HepG2 (cell line): ENCODE data around the gene ACSM2B. TPM values are rescaled to one million over a fixed set of nuclear protein-coding genes. Genes with fewer than 3 reads are reported as not detected.

Source experiments
- EED ChIP-seq: sonication (generic); formaldehyde crosslinking; IDR thresholded peaks from 2 replicates; pipeline ENCODE4 v1.5.0; 2020; ENCODE audit warnings: mild to moderate bottlenecking, missing genetic modification reagents
- FOXP1 ChIP-seq, 2 experiments: fragments of 450-650 bp in 1 of 2; IDR thresholded peaks; 2 replicates each; pipeline ENCODE4 v1.6.1; 2017 to 2018; ENCODE audit warnings: antibody characterized with exemption in 1 of 2
- GZF1 ChIP-seq: sonication (generic); formaldehyde crosslinking; IDR thresholded peaks from 2 replicates; pipeline ENCODE4 v1.5.1; 2020; ENCODE audit warnings: mild to moderate bottlenecking, missing genetic modification reagents
- HOXA7 ChIP-seq: sonication (generic); formaldehyde crosslinking; IDR thresholded peaks from 2 replicates; pipeline ENCODE4 v1.8.1; 2022; ENCODE audit warnings: mild to moderate bottlenecking, missing genetic modification reagents, moderate library complexity
- ISL2 ChIP-seq: sonication (generic); formaldehyde crosslinking; IDR thresholded peaks from 2 replicates; pipeline ENCODE4 v1.5.0; 2020; ENCODE audit warnings: missing genetic modification reagents
- KDM1A ChIP-seq: IDR thresholded peaks from 2 replicates; pipeline ENCODE4 v1.6.1; 2016; ENCODE audit warnings: missing compliant biosample characterization
- KLF11 ChIP-seq: IDR thresholded peaks from 2 replicates; pipeline ENCODE4 v1.6.1; 2016; ENCODE audit warnings: missing compliant biosample characterization
- KLF6 ChIP-seq: IDR thresholded peaks from 2 replicates; pipeline ENCODE4 v1.8.0; 2016; ENCODE audit warnings: missing biosample characterization, missing genetic modification reagents
- NFIC ChIP-seq: IDR thresholded peaks from 2 replicates; pipeline ENCODE4 v1.6.1; 2012; ENCODE audit warnings: mild to moderate bottlenecking, low read length, inconsistent platforms
- PBX2 ChIP-seq: IDR thresholded peaks from 2 replicates; pipeline ENCODE4 v1.6.1; 2016; ENCODE audit warnings: control low read depth
- PLRG1 ChIP-seq: fragments of 450-650 bp; conservative IDR thresholded peaks from 2 replicates; pipeline ENCODE4 v1.6.1; 2016
- RARG ChIP-seq: sonication (generic); formaldehyde crosslinking; IDR thresholded peaks from 2 replicates; pipeline ENCODE4 v1.4.0; 2020; ENCODE audit warnings: low read depth, mild to moderate bottlenecking, missing genetic modification reagents
- SP2 ChIP-seq: sonication (generic); formaldehyde crosslinking; IDR thresholded peaks from 2 replicates; pipeline ENCODE4 v1.5.1; 2020; ENCODE audit warnings: mild to moderate bottlenecking, missing genetic modification reagents
- ZBTB26 ChIP-seq: IDR thresholded peaks from 2 replicates; pipeline ENCODE4 v1.6.1; 2016; ENCODE audit warnings: missing compliant biosample characterization, missing genetic modification reagents, borderline replicate concordance
- ZMYM3 ChIP-seq: sonication (generic); formaldehyde crosslinking; IDR thresholded peaks from 2 replicates; pipeline ENCODE4 v1.5.1; 2020; ENCODE audit warnings: mild to moderate bottlenecking, missing genetic modification reagents
- ZNF329 ChIP-seq: sonication (generic); formaldehyde crosslinking; IDR thresholded peaks from 2 replicates; pipeline ENCODE4 v1.9.0; 2021; ENCODE audit warnings: low read depth, mild to moderate bottlenecking, missing genetic modification reagents
- ZNF678 ChIP-seq: sonication (generic); formaldehyde crosslinking; IDR thresholded peaks from 2 replicates; pipeline ENCODE4 v1.4.0; 2020; ENCODE audit warnings: mild to moderate bottlenecking, missing genetic modification reagents
- ZNF879 ChIP-seq: sonication (generic); formaldehyde crosslinking; IDR thresholded peaks from 2 replicates; pipeline ENCODE4 v1.8.1; 2023; ENCODE audit warnings: missing genetic modification reagents
- ZSCAN30 ChIP-seq: sonication (generic); formaldehyde crosslinking; IDR thresholded peaks from 2 replicates; pipeline ENCODE4 v1.5.0; 2020; ENCODE audit warnings: mild to moderate bottlenecking, missing genetic modification reagents
- polyA plus RNA-seq, 8 experiments: library from polyadenylated mRNA; depleted of rRNA in 3 of 8; stranded (reverse) in 7 of 8; unstranded in 1 of 8; fragments of >200 nt; fragmentation: Illumina TruSeq in 4 of 8; extraction: Trizol in 4 of 8; gene quantifications; 2 replicates each; pipeline versions ENCODE4 v1.2.1 to v1.2.3, GENCODE V29; 2011 to 2016; ENCODE audit warnings: low read depth in 4 of 8, missing spikeins in 1 of 8, mixed read lengths in 1 of 8; ENCODE audit not compliant: insufficient read depth in 1 of 8
- total RNA-seq, 5 experiments: library from RNA; depleted of rRNA; stranded (reverse); fragments of >200 nt; fragmentation: Illumina TruSeq; extraction: Trizol; gene quantifications; 2 replicates each; pipeline ENCODE4 v1.2.3, GENCODE V29; 2016; ENCODE audit warnings: low read depth in 1 of 5
- TF ChIP-seq, protein P1 (sequence below): sonication (generic); formaldehyde crosslinking; IDR thresholded peaks from 2 replicates; pipeline ENCODE4 v1.8.0; 2022; ENCODE audit warnings: mild to moderate bottlenecking, missing genetic modification reagents
- TF ChIP-seq, protein P2 (sequence below): sonication (generic); formaldehyde crosslinking; IDR thresholded peaks from 2 replicates; pipeline ENCODE4 v1.4.0; 2020; ENCODE audit warnings: missing genetic modification reagents, borderline replicate concordance
- TF ChIP-seq, protein P3 (sequence below): sonication (generic); formaldehyde crosslinking; IDR thresholded peaks from 2 replicates; pipeline ENCODE4 v1.5.0; 2020; ENCODE audit warnings: mild to moderate bottlenecking, missing genetic modification reagents

The ACSM2B gene
- total and polyA plus RNA-seq, 2 of the 13 experiments (the other 11 are each of a cell fraction or from before 2014, with no cell fraction given) = 22.9 to 34.0 TPM

GRCh38 chr16:20611975-20612481 is 35.9 kb upstream of the ACSM2B start (continued):
- TF ChIP-seq RARG (CRISPR knock-in tag) (no peak), ZMYM3 (CRISPR knock-in tag) (no peak; the same call in 1 of the 2 replicates), GZF1 (CRISPR knock-in tag) (no peak), ZNF678 (no peak), FOXP1 (IDR thresholded peaks at IDR 0.05) (no peak), FOXP1 (CRISPR knock-in tag; IDR thresholded peaks at IDR 0.05) (no peak), ZNF879 (no peak), SP2 (CRISPR knock-in tag) (peak; percentile 67), NFIC (no peak), KLF6 (CRISPR knock-in tag) (no peak), ZBTB26 (CRISPR knock-in tag) (no peak), PLRG1 (no peak), ZNF329 (CRISPR knock-in tag) (no peak), EED (CRISPR knock-in tag) (0 out of 2 replicates have a peak, but pooled peaks have one; percentile 38), HOXA7 (CRISPR knock-in tag) (no peak), ISL2 (CRISPR knock-in tag) (no peak), PBX2 (CRISPR knock-in tag) (no peak), KLF11 (CRISPR knock-in tag) (no peak), ZSCAN30 (no peak), KDM1A (no peak)
- TF ChIP-seq, protein P1, sequence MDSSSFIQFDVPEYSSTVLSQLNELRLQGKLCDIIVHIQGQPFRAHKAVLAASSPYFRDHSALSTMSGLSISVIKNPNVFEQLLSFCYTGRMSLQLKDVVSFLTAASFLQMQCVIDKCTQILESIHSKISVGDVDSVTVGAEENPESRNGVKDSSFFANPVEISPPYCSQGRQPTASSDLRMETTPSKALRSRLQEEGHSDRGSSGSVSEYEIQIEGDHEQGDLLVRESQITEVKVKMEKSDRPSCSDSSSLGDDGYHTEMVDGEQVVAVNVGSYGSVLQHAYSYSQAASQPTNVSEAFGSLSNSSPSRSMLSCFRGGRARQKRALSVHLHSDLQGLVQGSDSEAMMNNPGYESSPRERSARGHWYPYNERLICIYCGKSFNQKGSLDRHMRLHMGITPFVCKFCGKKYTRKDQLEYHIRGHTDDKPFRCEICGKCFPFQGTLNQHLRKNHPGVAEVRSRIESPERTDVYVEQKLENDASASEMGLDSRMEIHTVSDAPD (CRISPR knock-in tag) = no peak
- TF ChIP-seq, protein P2, sequence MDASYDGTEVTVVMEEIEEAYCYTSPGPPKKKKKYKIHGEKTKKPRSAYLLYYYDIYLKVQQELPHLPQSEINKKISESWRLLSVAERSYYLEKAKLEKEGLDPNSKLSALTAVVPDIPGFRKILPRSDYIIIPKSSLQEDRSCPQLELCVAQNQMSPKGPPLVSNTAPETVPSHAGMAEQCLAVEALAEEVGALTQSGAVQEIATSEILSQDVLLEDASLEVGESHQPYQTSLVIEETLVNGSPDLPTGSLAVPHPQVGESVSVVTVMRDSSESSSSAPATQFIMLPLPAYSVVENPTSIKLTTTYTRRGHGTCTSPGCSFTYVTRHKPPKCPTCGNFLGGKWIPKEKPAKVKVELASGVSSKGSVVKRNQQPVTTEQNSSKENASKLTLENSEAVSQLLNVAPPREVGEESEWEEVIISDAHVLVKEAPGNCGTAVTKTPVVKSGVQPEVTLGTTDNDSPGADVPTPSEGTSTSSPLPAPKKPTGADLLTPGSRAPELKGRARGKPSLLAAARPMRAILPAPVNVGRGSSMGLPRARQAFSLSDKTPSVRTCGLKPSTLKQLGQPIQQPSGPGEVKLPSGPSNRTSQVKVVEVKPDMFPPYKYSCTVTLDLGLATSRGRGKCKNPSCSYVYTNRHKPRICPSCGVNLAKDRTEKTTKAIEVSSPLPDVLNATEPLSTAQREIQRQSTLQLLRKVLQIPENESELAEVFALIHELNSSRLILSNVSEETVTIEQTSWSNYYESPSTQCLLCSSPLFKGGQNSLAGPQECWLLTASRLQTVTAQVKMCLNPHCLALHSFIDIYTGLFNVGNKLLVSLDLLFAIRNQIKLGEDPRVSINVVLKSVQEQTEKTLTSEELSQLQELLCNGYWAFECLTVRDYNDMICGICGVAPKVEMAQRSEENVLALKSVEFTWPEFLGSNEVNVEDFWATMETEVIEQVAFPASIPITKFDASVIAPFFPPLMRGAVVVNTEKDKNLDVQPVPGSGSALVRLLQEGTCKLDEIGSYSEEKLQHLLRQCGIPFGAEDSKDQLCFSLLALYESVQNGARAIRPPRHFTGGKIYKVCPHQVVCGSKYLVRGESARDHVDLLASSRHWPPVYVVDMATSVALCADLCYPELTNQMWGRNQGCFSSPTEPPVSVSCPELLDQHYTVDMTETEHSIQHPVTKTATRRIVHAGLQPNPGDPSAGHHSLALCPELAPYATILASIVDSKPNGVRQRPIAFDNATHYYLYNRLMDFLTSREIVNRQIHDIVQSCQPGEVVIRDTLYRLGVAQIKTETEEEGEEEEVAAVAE = peak; percentile 95
- TF ChIP-seq, protein P3, sequence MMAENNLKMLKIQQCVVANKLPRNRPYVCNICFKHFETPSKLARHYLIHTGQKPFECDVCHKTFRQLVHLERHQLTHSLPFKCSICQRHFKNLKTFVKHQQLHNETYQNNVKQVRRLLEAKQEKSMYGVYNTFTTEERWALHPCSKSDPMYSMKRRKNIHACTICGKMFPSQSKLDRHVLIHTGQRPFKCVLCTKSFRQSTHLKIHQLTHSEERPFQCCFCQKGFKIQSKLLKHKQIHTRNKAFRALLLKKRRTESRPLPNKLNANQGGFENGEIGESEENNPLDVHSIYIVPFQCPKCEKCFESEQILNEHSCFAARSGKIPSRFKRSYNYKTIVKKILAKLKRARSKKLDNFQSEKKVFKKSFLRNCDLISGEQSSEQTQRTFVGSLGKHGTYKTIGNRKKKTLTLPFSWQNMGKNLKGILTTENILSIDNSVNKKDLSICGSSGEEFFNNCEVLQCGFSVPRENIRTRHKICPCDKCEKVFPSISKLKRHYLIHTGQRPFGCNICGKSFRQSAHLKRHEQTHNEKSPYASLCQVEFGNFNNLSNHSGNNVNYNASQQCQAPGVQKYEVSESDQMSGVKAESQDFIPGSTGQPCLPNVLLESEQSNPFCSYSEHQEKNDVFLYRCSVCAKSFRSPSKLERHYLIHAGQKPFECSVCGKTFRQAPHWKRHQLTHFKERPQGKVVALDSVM (CRISPR knock-in tag) = peak; percentile 93
